Activated B cell treated with CpG ODN at 0.5 μM for 24 hours (primary cell): ENCODE data around the gene ADGRG1. TPM values are rescaled to one million over a fixed set of nuclear protein-coding genes. Genes with fewer than 3 reads are reported as not detected.

Experiments used
- ATAC-seq: fragments of 200-7000 bp; cut with Tn5 transposase; one replicate; pipeline ENCODE4 v1.10.0; 2021; ENCODE audit warnings: low read depth, mild to moderate bottlenecking, moderate library complexity
- CTCF ChIA-PET: fragments of 350-600 bp; sonication (Branson Sonifier 250); formaldehyde crosslinking; loops from one replicate; lab custom pipeline; 2021; ENCODE audit warnings: antibody characterized with exemption; lab: Charles Lee
- POLR2A ChIA-PET: fragments of 350-600 bp; sonication (Branson Sonifier 250); formaldehyde crosslinking; loops from one replicate; lab custom pipeline; 2021; ENCODE audit warnings: antibody characterized with exemption; lab: Charles Lee
- DNase-seq: peaks from one replicate; pipeline ENCODE4 v3.0.0; 2022
- H3K27ac Mint-ChIP-seq: one replicate; pipeline ENCODE4 v1.8.0; 2020; ENCODE audit warnings: mixed read lengths
- H3K27me3 Mint-ChIP-seq: one replicate; pipeline ENCODE4 v1.8.0; 2021; ENCODE audit warnings: mixed read lengths
- H3K36me3 Mint-ChIP-seq: one replicate; pipeline ENCODE4 v1.8.0; 2021; ENCODE audit warnings: low read depth, mixed read lengths
- H3K4me1 Mint-ChIP-seq: one replicate; pipeline ENCODE4 v1.8.0; 2021; ENCODE audit warnings: mixed read lengths
- H3K4me3 Mint-ChIP-seq: one replicate; pipeline ENCODE4 v1.8.0; 2020; ENCODE audit warnings: mild to moderate bottlenecking, mixed read lengths
- H3K9me3 Mint-ChIP-seq: one replicate; pipeline ENCODE4 v1.8.0; 2020; ENCODE audit warnings: mixed read lengths
- CTCF ChIP-seq: fragments of 200-600 bp; IDR thresholded peaks from one replicate; pipeline ENCODE4 v1.8.0; 2022; ENCODE audit warnings: antibody characterized with exemption, mild to moderate bottlenecking
- intact Hi-C: fragments of 100-400 bp; cut with micrococcal nuclease; formaldehyde crosslinking; loops from one replicate; pipeline ENCODE4 v1.15.1; 2024
- total RNA-seq: library from RNA; stranded (reverse); gene quantifications from 2 replicates; pipeline ENCODE4 v1.2.3, GENCODE V29; 2022

Gene ADGRG1
- total RNA-seq, 1 donor from 2014 or later = 0.13 TPM

DNA sequence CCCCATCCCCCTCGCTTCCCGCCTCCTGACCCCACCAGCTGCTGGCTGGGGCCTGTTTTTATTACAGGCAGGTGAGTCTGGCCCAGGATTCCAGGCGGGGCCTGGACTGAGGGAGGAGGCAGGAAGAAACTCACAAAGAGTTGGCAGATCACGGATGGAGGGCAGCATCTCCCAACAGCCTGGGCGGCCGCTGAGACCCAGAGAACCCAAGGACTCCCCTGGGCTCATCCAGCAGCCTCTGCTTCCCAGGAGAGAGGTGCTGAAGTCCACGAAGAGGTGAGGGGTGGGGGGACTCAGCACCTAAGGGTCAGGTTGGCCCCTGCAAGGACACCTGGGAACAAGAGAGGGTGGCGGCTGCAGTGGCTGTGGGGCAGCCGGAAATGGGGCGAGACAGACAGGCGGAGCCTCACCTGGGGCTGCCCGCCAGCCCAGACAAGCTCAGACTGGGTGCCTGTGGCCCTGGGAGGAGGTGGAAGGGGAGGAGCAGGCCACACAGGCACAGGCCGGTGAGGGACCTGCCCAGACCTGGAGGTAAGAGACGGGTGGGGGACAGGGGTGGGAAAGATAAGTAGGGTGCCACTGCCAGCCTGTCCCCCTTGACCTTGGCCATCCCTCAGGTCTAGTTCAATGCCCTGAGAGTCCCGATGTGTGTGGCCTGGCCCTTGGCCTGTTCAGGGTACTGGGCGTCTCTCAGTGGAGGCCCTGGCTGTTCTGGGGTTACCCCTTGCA lies 8.7 kb upstream of the ADGRG1 start:
- ChIA-PET CTCF (no interaction called here), POLR2A (no interaction called here)
- no peaks in the 10 kb centered on the region for H3K36me3 Mint-ChIP-seq
- intact Hi-C loops = no loop called here
- no peaks in the 10 kb centered on the region for H3K9me3 Mint-ChIP-seq
- no peak overlapping the region for H3K27ac Mint-ChIP-seq
- no peak overlapping the region for H3K4me3 Mint-ChIP-seq
- no peak for ATAC-seq
- no peak for DNase-seq
- no peak for TF ChIP-seq CTCF
- no peaks in the 10 kb centered on the region for H3K4me1 Mint-ChIP-seq
- H3K27me3 Mint-ChIP-seq = peaks cover 3% of the 10 kb centered on the region

- Mint-ChIP-seq H3K27me3 (peaks cover 7% of the 10 kb centered on the region), H3K4me3 (no peak overlapping the region), H3K36me3 (no peaks in the 10 kb centered on the region), H3K4me1 (no peaks in the 10 kb centered on the region), H3K27ac (no peak overlapping the region), H3K9me3 (no peaks in the 10 kb centered on the region)
- intact Hi-C loops = no loop called here
- POLR2A ChIA-PET = no interaction called here
- no peak for TF ChIP-seq CTCF
- ATAC-seq (no peak), DNase-seq (no peak)
- CTCF ChIA-PET = no interaction called here
Measured at GRCh38 chr16:57620335-57621231, 7.8 kb upstream of the ADGRG1 start.

- TF ChIP-seq CTCF = no peak
- H3K4me3 Mint-ChIP-seq = no peak overlapping the region
- no peak for ATAC-seq
- no peak for DNase-seq
- no peaks in the 10 kb centered on the region for H3K36me3 Mint-ChIP-seq
- ChIA-PET CTCF (no interaction called here), POLR2A (no interaction called here)
- peaks cover 16% of the 10 kb centered on the region for H3K27me3 Mint-ChIP-seq
- intact Hi-C loops = no loop called here
- no peaks in the 10 kb centered on the region for H3K9me3 Mint-ChIP-seq
- H3K4me1 Mint-ChIP-seq = no peaks in the 10 kb centered on the region
- H3K27ac Mint-ChIP-seq = no peak overlapping the region
Measured at GRCh38 chr16:57621521-57622271, 6.7 kb upstream of the ADGRG1 start.

DNA sequence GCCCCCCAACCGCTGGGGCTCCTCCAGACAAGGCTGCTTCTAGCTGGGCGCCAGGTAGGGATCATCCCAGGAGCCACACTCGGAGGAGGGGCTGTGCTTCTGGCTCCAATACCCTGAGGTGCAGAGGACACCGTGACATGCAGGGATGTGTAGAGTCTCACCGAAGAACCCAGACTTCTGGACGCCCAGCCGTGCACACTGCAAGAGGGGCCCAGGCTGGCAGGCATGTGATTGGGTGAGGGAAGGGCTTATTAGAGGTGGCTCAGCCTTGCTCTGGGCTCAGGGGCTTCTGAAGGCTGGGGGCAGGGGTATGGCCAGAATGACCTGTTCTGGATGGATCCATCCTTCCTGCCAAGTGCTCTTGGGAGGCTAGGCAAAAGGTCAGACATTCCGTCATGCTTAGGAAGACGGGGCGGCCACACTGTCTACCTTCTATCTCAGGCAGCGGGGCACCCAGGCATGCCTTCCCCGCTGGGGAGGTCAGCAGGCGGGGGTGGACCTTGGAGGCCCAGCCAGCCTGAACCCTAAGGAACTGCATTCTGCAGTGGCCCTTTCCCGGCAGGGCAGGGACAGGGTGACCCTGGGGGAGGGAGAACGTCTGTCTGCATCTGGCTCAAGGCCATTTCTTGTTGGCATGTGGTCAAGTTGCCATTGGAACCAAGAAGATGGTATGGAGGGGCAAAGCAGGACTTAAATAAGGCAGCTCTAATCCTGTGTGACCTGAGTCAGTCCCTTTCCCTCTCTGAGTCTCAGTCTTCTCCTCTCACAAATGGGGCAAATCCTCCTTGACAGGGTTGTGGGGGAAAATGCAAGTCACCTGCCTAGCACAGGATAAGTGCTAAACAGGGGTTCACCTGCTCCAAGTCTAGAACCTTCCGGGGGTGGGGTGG lies 5.8 kb upstream of the ADGRG1 start:
- H3K9me3 Mint-ChIP-seq = no peaks in the 10 kb centered on the region
- no peak for ATAC-seq
- DNase-seq = no peak
- intact Hi-C loops = no loop called here
- no peaks in the 10 kb centered on the region for H3K36me3 Mint-ChIP-seq
- CTCF ChIA-PET = no interaction called here
- no peak overlapping the region for H3K4me3 Mint-ChIP-seq
- no peak overlapping the region for H3K27ac Mint-ChIP-seq
- no peaks in the 10 kb centered on the region for H3K4me1 Mint-ChIP-seq
- POLR2A ChIA-PET = no interaction called here
- no peak for TF ChIP-seq CTCF
- peaks cover 20% of the 10 kb centered on the region for H3K27me3 Mint-ChIP-seq
